Activated naive CD8-positive, alpha-beta T cell treated with anti-CD3 and anti-CD28 coated beads, Interleukin-2, amount 50 U/mL, for 24 hours (primary cell): ENCODE measurements around the gene RARB.
A peak's percentile ranks its signal among the peaks of the same experiment; 100 is the strongest.

Experiments
- ATAC-seq: fragments of 150-1000 bp; cut with Tn5 transposase; one replicate; pipeline ENCODE4 v1.10.0; 2021
- DNase-seq: peaks from one replicate; pipeline ENCODE4 v3.0.0; 2021
- H3K27ac Mint-ChIP-seq: one replicate; pipeline ENCODE4 v1.8.0; 2021; ENCODE audit warnings: mild to moderate bottlenecking, mixed read lengths
- H3K27me3 Mint-ChIP-seq: one replicate; pipeline ENCODE4 v1.8.0; 2021; ENCODE audit warnings: mixed read lengths
- H3K36me3 Mint-ChIP-seq: one replicate; pipeline ENCODE4 v1.8.0; 2021; ENCODE audit warnings: low read depth, mixed read lengths
- H3K4me1 Mint-ChIP-seq: one replicate; pipeline ENCODE4 v1.8.0; 2021; ENCODE audit warnings: mixed read lengths
- H3K4me3 Mint-ChIP-seq: one replicate; pipeline ENCODE4 v1.8.0; 2021; ENCODE audit warnings: mild to moderate bottlenecking, moderate library complexity, mixed read lengths
- H3K9me3 Mint-ChIP-seq: one replicate; pipeline ENCODE4 v1.8.0; 2021; ENCODE audit warnings: mixed read lengths

Gene RARB

DNA sequence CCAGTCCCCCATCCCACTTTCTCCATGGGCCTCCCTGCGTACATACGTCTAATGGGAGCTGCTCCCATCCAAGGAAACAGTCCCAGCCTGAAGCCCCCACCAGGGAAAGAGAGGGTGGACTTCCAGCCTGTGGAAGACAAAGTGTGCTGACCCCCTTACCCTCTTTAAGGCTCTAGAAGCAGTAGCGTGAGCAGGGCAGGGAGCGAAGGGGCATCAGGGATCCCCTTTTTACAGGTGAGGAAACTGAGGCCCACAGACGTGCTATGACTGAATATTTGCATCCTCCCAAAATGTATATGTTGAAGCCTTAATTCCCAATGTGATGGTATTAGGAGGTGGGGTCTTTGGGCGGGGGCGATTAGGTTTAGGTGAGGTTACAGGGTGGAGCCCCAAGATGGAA, 153.3 kb downstream of the RARB start:
- H3K4me3 Mint-ChIP-seq, result no peak overlapping the region
- no peaks in the 10 kb centered on the region for H3K4me1 Mint-ChIP-seq
- no peaks in the 10 kb centered on the region for H3K36me3 Mint-ChIP-seq
- no peak for DNase-seq
- no peak for ATAC-seq
- no peaks in the 10 kb centered on the region for H3K9me3 Mint-ChIP-seq
- H3K27ac Mint-ChIP-seq, result no peak overlapping the region
- peaks cover 4% of the 10 kb centered on the region for H3K27me3 Mint-ChIP-seq

DNA sequence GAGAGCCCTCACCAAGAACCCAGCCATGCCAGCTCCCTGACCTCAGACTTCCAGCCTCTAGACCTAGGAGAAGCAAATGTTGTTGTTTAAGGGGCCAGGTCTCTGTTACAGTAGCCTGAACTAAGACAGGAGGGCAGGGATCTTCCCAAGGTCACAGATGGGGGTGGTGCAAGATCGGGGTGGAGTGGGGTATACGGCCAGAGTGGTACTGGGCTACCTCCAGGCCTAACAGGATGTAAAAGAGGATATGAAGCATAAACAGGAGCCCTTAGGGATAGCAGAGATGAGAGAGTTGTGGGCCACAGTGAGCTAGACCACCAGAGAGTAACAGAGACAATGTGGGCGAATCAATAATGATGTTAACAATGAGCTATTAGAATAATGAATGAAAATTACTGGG, 153.8 kb downstream of the RARB start:
- no peak overlapping the region for H3K27ac Mint-ChIP-seq
- H3K27me3 Mint-ChIP-seq, result peaks cover 2% of the 10 kb centered on the region
- H3K36me3 Mint-ChIP-seq, result no peaks in the 10 kb centered on the region
- no peaks in the 10 kb centered on the region for H3K4me1 Mint-ChIP-seq
- H3K9me3 Mint-ChIP-seq, result no peaks in the 10 kb centered on the region
- ATAC-seq, result no peak
- no peak for DNase-seq
- no peak overlapping the region for H3K4me3 Mint-ChIP-seq

DNA sequence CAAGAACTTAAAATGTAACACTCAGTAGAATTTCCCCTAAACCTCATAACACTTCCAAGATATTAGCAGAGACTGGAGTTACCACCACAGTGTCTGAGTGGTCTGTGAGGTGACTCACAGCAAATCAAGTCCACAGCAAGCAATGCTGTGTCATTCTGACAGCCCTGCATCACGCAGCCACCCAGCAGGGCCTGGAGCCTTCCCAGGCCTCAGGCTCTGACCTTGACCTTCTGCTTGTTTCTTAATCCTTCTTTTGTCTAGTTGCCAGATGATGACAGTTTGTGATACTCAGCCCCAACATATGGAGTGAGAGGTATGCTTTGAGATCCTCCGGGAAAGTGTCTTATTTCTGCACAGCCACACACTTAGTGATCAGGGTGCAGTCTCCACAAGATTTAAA, 154.2 kb downstream of the RARB start:
- ATAC-seq (peak; percentile 57), DNase-seq (no peak)
- Mint-ChIP-seq H3K4me1 (no peaks in the 10 kb centered on the region), H3K9me3 (no peaks in the 10 kb centered on the region), H3K36me3 (no peaks in the 10 kb centered on the region), H3K4me3 (no peak overlapping the region), H3K27me3 (peaks cover 1% of the 10 kb centered on the region), H3K27ac (no peak overlapping the region)

DNA sequence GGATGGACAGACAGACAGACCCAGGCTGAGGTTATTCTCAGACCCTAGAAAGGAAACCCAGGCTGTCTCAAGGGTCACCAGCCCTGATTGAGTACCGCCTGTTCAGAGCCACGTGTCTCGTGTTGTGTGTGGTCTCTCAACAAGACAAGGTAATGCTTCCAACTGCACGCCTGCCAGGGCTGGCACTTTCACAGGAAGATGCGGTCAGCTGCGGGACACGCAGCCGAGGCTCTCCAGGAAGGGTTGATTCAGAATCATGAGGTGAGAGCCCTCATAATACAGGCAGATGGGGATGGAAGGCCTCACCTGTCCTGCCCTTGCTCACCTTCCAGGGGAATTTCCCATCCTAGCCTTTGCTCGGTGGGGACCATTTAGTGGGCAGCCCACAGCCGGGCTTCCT, 155.3 kb downstream of the RARB start:
- no peak for ATAC-seq
- no peak for DNase-seq
- Mint-ChIP-seq H3K36me3 (no peaks in the 10 kb centered on the region), H3K4me1 (no peaks in the 10 kb centered on the region), H3K27me3 (no peaks in the 10 kb centered on the region), H3K4me3 (no peak overlapping the region), H3K9me3 (no peaks in the 10 kb centered on the region), H3K27ac (no peak overlapping the region)

DNA sequence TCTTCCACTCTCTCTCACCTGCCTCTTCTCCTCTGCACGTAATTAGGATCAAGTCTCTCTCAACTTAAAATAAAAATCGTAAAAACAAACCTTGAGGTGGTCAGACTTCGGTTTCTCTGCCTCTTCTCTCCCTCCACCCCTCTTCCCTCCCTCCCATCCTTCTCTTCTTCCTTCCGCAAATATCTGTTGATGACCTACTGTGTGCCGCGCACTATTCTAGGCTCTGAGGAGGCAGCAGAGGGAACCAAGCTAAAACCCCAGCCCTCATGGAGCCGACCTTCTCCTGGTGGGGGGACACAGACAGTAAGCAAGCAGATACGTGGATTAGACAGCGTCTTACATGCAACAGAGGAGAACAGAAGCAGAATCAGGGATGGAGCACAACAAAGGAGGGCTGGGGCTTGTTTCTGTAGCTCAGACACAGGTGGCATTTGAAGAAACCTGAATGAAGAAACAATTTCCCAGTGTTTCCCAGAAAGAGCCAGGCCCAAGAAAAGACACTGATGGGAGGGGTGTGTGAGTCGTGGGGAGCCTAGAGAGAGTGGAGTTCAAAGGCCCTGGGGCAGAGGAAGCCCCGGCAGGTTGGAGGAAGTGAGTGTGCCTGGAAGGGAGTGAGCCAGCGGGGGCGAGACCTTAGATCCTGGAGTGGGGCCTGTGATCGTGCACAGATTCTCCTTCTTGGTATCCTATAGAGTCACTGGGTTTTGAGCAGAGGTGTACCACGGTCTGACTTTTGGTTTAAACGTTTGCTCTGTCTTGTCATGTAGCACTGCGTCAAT, 156.1 kb downstream of the RARB start:
- Mint-ChIP-seq H3K27ac (no peak overlapping the region), H3K9me3 (no peaks in the 10 kb centered on the region), H3K27me3 (no peaks in the 10 kb centered on the region), H3K36me3 (no peaks in the 10 kb centered on the region), H3K4me1 (no peaks in the 10 kb centered on the region), H3K4me3 (no peak overlapping the region)
- DNase-seq, result no peak
- ATAC-seq, result no peak

GRCh38 chr3:25585361-25586166, 157.5 kb downstream of the RARB start:
- Mint-ChIP-seq H3K27ac (no peak overlapping the region), H3K36me3 (no peaks in the 10 kb centered on the region), H3K4me3 (no peak overlapping the region), H3K27me3 (no peaks in the 10 kb centered on the region), H3K9me3 (no peaks in the 10 kb centered on the region), H3K4me1 (no peaks in the 10 kb centered on the region)
- DNase-seq, result no peak
- no peak for ATAC-seq

- no peaks in the 10 kb centered on the region for H3K4me1 Mint-ChIP-seq
- DNase-seq (no peak), ATAC-seq (no peak)
- H3K27me3 Mint-ChIP-seq, result no peaks in the 10 kb centered on the region
- no peaks in the 10 kb centered on the region for H3K9me3 Mint-ChIP-seq
- H3K4me3 Mint-ChIP-seq, result no peak overlapping the region
- no peak overlapping the region for H3K27ac Mint-ChIP-seq
- H3K36me3 Mint-ChIP-seq, result no peaks in the 10 kb centered on the region
These were observed 158.1 kb downstream of the RARB start for GRCh38 chr3:25586167-25586505.

GRCh38 chr3:25586553-25586952, 158.5 kb downstream of the RARB start:
- DNase-seq, result no peak
- no peak for ATAC-seq
- no peaks in the 10 kb centered on the region for H3K36me3 Mint-ChIP-seq
- H3K27ac Mint-ChIP-seq, result no peak overlapping the region
- no peaks in the 10 kb centered on the region for H3K27me3 Mint-ChIP-seq
- no peaks in the 10 kb centered on the region for H3K4me1 Mint-ChIP-seq
- H3K4me3 Mint-ChIP-seq, result no peak overlapping the region
- no peaks in the 10 kb centered on the region for H3K9me3 Mint-ChIP-seq

- H3K27me3 Mint-ChIP-seq, result no peaks in the 10 kb centered on the region
- no peaks in the 10 kb centered on the region for H3K9me3 Mint-ChIP-seq
- H3K27ac Mint-ChIP-seq, result no peak overlapping the region
- ATAC-seq (no peak), DNase-seq (no peak)
- H3K4me3 Mint-ChIP-seq, result no peak overlapping the region
- H3K4me1 Mint-ChIP-seq, result no peaks in the 10 kb centered on the region
- no peaks in the 10 kb centered on the region for H3K36me3 Mint-ChIP-seq
These were observed 159.0 kb downstream of the RARB start for GRCh38 chr3:25587094-25587493.

- Mint-ChIP-seq H3K27ac (no peak overlapping the region), H3K9me3 (no peaks in the 10 kb centered on the region), H3K27me3 (no peaks in the 10 kb centered on the region), H3K4me1 (no peaks in the 10 kb centered on the region), H3K36me3 (no peaks in the 10 kb centered on the region), H3K4me3 (no peak overlapping the region)
- DNase-seq, result no peak
- no peak for ATAC-seq
These were observed 159.5 kb downstream of the RARB start for GRCh38 chr3:25587526-25587925.

GRCh38 chr3:25587975-25588374, 159.9 kb downstream of the RARB start:
- DNase-seq (no peak), ATAC-seq (no peak)
- no peak overlapping the region for H3K4me3 Mint-ChIP-seq
- peaks cover 1% of the 10 kb centered on the region for H3K4me1 Mint-ChIP-seq
- H3K27me3 Mint-ChIP-seq, result no peaks in the 10 kb centered on the region
- H3K9me3 Mint-ChIP-seq, result no peaks in the 10 kb centered on the region
- no peaks in the 10 kb centered on the region for H3K36me3 Mint-ChIP-seq
- no peak overlapping the region for H3K27ac Mint-ChIP-seq

DNA sequence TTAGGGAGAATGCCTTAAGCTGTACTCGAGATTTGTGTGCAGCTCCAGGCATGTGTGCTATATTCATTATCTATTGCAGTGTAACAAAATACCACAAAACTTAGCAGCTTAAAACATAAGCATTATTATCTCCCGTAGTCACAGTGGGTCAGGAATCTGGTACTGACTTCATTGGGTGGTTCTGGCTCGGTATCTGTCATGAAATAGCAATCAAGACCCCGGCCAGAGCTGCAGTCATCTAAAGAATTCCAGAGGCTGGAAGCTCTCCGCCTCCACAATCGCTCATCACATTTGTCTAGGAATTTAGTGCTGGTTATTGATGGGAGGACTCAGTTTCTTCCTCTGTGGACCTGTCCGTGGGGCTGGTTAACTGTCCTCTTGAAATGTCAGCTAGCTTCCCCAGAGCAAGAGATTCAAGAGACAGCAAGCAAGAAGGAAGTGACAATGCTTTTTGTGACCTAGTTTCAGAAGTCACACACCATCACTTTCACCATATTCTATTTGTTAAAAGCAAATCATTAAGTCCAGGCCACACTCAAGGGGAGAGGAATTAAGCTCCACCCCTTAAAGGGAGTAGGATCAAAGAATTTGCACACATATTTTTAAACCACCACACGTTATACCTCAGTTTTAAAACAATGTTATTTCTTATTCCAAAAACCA, 160.5 kb downstream of the RARB start:
- peaks cover 1% of the 10 kb centered on the region for H3K4me1 Mint-ChIP-seq
- no peak for ATAC-seq
- H3K9me3 Mint-ChIP-seq, result no peaks in the 10 kb centered on the region

DNA sequence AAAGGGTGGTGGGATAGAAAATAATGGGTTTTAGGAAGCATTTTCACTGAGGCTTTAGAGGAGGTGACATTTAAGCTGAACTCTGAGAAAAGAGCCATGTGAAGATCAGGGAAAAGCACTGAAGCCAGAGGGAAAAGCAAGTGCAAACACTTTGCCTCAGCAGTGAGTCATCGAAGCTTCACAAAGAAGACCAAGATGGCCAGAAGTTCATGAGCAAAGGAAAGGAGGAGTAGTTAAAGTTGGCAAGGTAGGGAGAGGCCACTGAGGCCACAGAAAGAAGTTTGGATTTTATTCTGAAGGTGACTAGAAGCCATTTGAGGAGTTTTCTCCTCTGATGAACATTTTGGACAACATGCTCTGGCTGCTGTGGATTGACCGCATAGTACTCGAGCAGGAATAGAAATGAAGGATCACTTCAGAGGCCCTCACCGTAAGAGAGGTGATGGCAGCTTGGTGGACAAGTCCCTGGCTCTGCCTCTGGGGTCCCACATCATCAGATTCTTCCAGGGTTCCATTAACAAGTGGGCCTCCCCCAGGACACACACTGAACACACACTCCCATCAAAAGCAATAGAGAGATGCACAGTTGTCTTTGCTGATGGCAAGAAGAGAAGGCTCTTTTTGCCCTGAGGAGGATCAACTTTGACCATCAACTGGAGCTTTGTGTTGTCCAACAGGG, 161.2 kb downstream of the RARB start:
- Mint-ChIP-seq H3K27ac (no peak overlapping the region), H3K36me3 (no peaks in the 10 kb centered on the region), H3K4me3 (no peak overlapping the region), H3K27me3 (no peaks in the 10 kb centered on the region), H3K4me1 (peaks cover 1% of the 10 kb centered on the region), H3K9me3 (no peaks in the 10 kb centered on the region)
- no peak for ATAC-seq
- no peak for DNase-seq

More for the DNA sequence above, 160.5 kb downstream of the RARB start:
- no peak overlapping the region for H3K4me3 Mint-ChIP-seq
- no peak for DNase-seq
- H3K27me3 Mint-ChIP-seq, result no peaks in the 10 kb centered on the region
- H3K27ac Mint-ChIP-seq, result no peak overlapping the region
- H3K36me3 Mint-ChIP-seq, result no peaks in the 10 kb centered on the region

- no peak for DNase-seq
These were observed 161.8 kb downstream of the RARB start for GRCh38 chr3:25589783-25590258.

More at GRCh38 chr3:25589783-25590258, 161.8 kb downstream of the RARB start:
- ATAC-seq, result no peak
- H3K27me3 Mint-ChIP-seq, result no peaks in the 10 kb centered on the region
- H3K9me3 Mint-ChIP-seq, result no peaks in the 10 kb centered on the region
- H3K36me3 Mint-ChIP-seq, result no peaks in the 10 kb centered on the region
- H3K27ac Mint-ChIP-seq, result no peak overlapping the region
- no peak overlapping the region for H3K4me3 Mint-ChIP-seq
- peaks cover 1% of the 10 kb centered on the region for H3K4me1 Mint-ChIP-seq
